Measurements from ENCODE around the gene CSGALNACT2.

The CSGALNACT2 gene

GRCh38 chr10:43106256-43107091 is 31.8 kb upstream of the CSGALNACT2 start:
- ChIA-PET CTCF (interaction anchor here (0.7 to 1.0 kb wide), 3 partner anchors 11 to 82 kb away, joined by 3 to 4 read pairs (median 3); no protein-coding TSS in a partner anchor), POLR2A (ENCODE audit: low non-redundant PET) (no interaction called here)
- no peak for TF ChIP-seq CTCF (conservative IDR thresholded peaks at IDR 0.05; ENCODE audit: low read depth)
- DNase-seq (ENCODE audit: low spot score) = no peak
- H3K27ac ChIP-seq = no peak overlapping the region

GRCh38 chr10:43108951-43109350 is 29.3 kb upstream of the CSGALNACT2 start:
- H3K27ac ChIP-seq = no peak overlapping the region
- ChIA-PET CTCF (no interaction called here), POLR2A (ENCODE audit: low non-redundant PET) (no interaction called here)
- no peak for DNase-seq (ENCODE audit: low spot score)
- no peak for TF ChIP-seq CTCF (conservative IDR thresholded peaks at IDR 0.05; ENCODE audit: low read depth)

GRCh38 chr10:43109671-43110249 is 28.5 kb upstream of the CSGALNACT2 start:
- H3K27ac ChIP-seq = no peak overlapping the region
- TF ChIP-seq CTCF (conservative IDR thresholded peaks at IDR 0.05; ENCODE audit: low read depth) = no peak
- POLR2A ChIA-PET (ENCODE audit: low non-redundant PET) = no interaction called here
- DNase-seq (ENCODE audit: low spot score) = no peak
- CTCF ChIA-PET = no interaction called here

GRCh38 chr10:43110338-43111071 is 27.7 kb upstream of the CSGALNACT2 start:
- peak; percentile 31 for DNase-seq (ENCODE audit: low spot score)
- ChIA-PET POLR2A (ENCODE audit: low non-redundant PET) (interaction anchor here (0.7 kb wide), 1 partner anchor 202 kb away, joined by 4 read pairs; no protein-coding TSS in a partner anchor), CTCF (no interaction called here)
- H3K27ac ChIP-seq = no peak overlapping the region
- no peak for TF ChIP-seq CTCF (conservative IDR thresholded peaks at IDR 0.05; ENCODE audit: low read depth)

GRCh38 chr10:43111101-43111500 is 27.1 kb upstream of the CSGALNACT2 start:
- CTCF ChIA-PET = interaction anchor here (0.9 kb wide), 1 partner anchor 32 kb away, joined by 3 read pairs; no protein-coding TSS in a partner anchor
- POLR2A ChIA-PET (ENCODE audit: low non-redundant PET) = interaction anchor here (0.7 kb wide), 1 partner anchor 203 kb away, joined by 4 read pairs; no protein-coding TSS in a partner anchor
- no peak overlapping the region for H3K27ac ChIP-seq
- TF ChIP-seq CTCF (conservative IDR thresholded peaks at IDR 0.05; ENCODE audit: low read depth) = no peak
- DNase-seq (ENCODE audit: low spot score) = no peak

GRCh38 chr10:43111921-43112607 is 26.2 kb upstream of the CSGALNACT2 start:
- no peak overlapping the region for H3K27ac ChIP-seq
- ChIA-PET CTCF (interaction anchor here (0.9 kb wide), 1 partner anchor 33 kb away, joined by 3 read pairs; no protein-coding TSS in a partner anchor), POLR2A (ENCODE audit: low non-redundant PET) (interaction anchor here (0.6 kb wide), 1 partner anchor 360 kb away, joined by 8 read pairs; no protein-coding TSS in a partner anchor)
- TF ChIP-seq CTCF (conservative IDR thresholded peaks at IDR 0.05; ENCODE audit: low read depth) = no peak
- no peak for DNase-seq (ENCODE audit: low spot score)
